Panc1 (cell line): ENCODE measurements around the gene MAP6.

ENCODE experiments used
- POLR2AphosphoS5 ChIP-seq: IDR thresholded peaks from 2 replicates; pipeline ENCODE4 v1.6.1; 2012; ENCODE audit warnings: mild to moderate bottlenecking, low read depth, low read length, moderate library complexity
- REST ChIP-seq, 2 experiments: IDR thresholded peaks; 2 replicates each; pipeline ENCODE4 v1.6.1; 2011 to 2012; ENCODE audit warnings: low read depth in 2 of 2, control low read depth in 1 of 2, low read length in 1 of 2, mild to moderate bottlenecking in 1 of 2, moderate library complexity in 1 of 2; ENCODE audit not compliant: insufficient read depth in 1 of 2
- TF ChIP-seq, protein P1 (sequence below): fragments of 450-650 bp; IDR thresholded peaks from 2 replicates; pipeline ENCODE4 v1.5.1; 2017; ENCODE audit warnings: mild to moderate bottlenecking

DNA sequence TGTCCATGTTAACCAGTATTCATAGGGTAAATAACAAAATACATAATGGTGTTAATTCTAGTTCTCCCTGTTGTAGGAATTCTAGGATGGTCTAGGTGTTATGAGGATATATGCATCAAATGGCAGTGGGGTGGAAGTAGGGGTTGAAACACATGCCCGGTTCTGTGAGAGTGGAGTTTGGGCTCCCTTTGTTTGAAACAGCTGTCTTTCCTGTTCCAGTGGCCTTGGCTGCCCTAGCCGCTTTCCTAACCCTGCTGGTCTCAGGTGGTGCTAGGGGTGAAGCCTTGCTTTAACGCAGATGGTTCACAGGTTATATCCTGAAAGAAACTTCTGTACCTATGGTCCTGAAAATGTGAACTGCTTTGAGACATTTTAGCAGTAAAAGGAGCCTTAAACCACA, 68.5 kb downstream of the MAP6 start:
- TF ChIP-seq, protein P1, sequence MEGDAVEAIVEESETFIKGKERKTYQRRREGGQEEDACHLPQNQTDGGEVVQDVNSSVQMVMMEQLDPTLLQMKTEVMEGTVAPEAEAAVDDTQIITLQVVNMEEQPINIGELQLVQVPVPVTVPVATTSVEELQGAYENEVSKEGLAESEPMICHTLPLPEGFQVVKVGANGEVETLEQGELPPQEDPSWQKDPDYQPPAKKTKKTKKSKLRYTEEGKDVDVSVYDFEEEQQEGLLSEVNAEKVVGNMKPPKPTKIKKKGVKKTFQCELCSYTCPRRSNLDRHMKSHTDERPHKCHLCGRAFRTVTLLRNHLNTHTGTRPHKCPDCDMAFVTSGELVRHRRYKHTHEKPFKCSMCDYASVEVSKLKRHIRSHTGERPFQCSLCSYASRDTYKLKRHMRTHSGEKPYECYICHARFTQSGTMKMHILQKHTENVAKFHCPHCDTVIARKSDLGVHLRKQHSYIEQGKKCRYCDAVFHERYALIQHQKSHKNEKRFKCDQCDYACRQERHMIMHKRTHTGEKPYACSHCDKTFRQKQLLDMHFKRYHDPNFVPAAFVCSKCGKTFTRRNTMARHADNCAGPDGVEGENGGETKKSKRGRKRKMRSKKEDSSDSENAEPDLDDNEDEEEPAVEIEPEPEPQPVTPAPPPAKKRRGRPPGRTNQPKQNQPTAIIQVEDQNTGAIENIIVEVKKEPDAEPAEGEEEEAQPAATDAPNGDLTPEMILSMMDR, result no peak
- TF ChIP-seq REST (IDR thresholded peaks at IDR 0.05; ENCODE audit: insufficient read depth in 1 of 2, low read depth in 2 of 2, low read length in 1 of 2) (no peak), POLR2AphosphoS5 (no peak)
